Transverse colon (tissue), 4 donors: ENCODE data around the gene KIF16B.

Experiments used
- CTCF ChIP-seq, 5 experiments: fragments of 200-600 bp in 3 of 5; fragments of 450-650 bp in 2 of 5; sonication (generic) in 3 of 5; IDR thresholded peaks; 1 replicate in 2 of 5; 2 replicates in 3 of 5; pipeline ENCODE4 v1.5.1; 2016 to 2017; ENCODE audit warnings: antibody characterized with exemption in 5 of 5, inconsistent platforms in 3 of 5, mild to moderate bottlenecking in 2 of 5, moderate library complexity in 1 of 5
- EP300 ChIP-seq: sonication (generic); formaldehyde crosslinking; IDR thresholded peaks from one replicate; pipeline ENCODE4 v1.6.1; 2017; ENCODE audit warnings: antibody characterized with exemption, low read depth
- POLR2A ChIP-seq: fragments of 450-650 bp; IDR thresholded peaks from one replicate; pipeline ENCODE4 v1.6.1; 2016; ENCODE audit warnings: antibody characterized with exemption, mild to moderate bottlenecking, moderate library complexity
- POLR2AphosphoS5 ChIP-seq, 3 donors: sonication (generic); formaldehyde crosslinking; IDR thresholded peaks; one replicate each; pipeline ENCODE4 v1.6.1; 2016; ENCODE audit warnings: antibody characterized with exemption in 3 of 3

- TF ChIP-seq CTCF (IDR thresholded peaks at IDR 0.05) (no peak), EP300 (no peak), POLR2A (no peak), POLR2AphosphoS5 (IDR thresholded peaks at IDR 0.05) (no peak)
Observed at GRCh38 chr20:16346956-16347355, 226.3 kb downstream of the KIF16B start.
